AG10803 (cell line): ENCODE results near the gene ZNF613.

Source experiments
- DNase-seq: peaks from one replicate; pipeline ENCODE4 v3.0.0; 2010; ENCODE audit warnings: low read depth
- H3K4me3 ChIP-seq: 2 replicates; pipeline ENCODE4 v1.5.1; 2011; ENCODE audit warnings: mild to moderate bottlenecking, low read length, control low read depth
- CTCF ChIP-seq: conservative IDR thresholded peaks from 2 replicates; pipeline ENCODE4 v1.5.1; 2011; ENCODE audit warnings: mild to moderate bottlenecking, low read length, control low read depth, inconsistent platforms

Gene ZNF613

GRCh38 chr19:51916167-51916566 lies 11.1 kb upstream of the ZNF613 start:
- no peak for TF ChIP-seq CTCF
- no peak overlapping the region for H3K4me3 ChIP-seq
- DNase-seq, result no peak

DNA sequence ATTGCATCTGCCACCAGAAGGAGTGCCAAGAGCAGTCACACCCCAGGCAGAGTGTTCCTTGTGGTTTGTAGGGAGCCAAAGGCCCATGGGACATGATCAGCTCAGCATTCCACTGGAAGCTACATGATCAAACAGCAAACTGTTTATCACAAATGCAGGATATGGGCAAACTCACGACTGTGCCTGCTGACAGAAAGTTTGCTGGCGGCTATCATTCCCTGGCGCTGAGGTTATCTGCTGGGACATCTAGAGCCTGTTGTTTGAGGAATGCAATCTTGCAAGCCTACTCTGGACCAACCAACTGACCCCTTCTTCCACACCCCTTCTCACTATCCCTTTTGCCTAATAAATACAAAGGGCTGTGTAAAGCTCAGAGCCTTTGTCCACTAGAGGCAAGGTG lies 7.7 kb upstream of the ZNF613 start:
- no peak for DNase-seq
- no peak overlapping the region for H3K4me3 ChIP-seq
- no peak for TF ChIP-seq CTCF

GRCh38 chr19:51921949-51922348 lies 5.3 kb upstream of the ZNF613 start:
- DNase-seq, result no peak
- no peak overlapping the region for H3K4me3 ChIP-seq
- no peak for TF ChIP-seq CTCF

DNA sequence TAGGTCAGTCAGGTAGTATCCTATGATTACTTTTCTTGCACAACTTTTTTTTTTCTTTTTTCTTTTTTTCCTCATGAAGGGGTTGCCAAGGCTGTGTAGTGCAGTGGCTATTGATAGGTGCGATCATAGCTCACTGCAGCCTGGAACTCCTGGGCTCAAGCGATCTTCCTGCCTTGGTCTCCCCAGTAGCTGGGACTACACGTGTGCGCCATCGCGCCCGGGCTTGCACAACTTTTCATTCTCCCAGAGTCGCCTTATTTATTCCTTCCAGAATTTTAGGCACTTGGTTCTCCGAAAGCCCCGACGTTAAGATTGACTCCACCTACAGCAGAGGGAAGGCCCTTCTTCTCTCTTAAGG lies 867 bp upstream of the ZNF613 start:
- peak overlapping the region; percentile 88 for H3K4me3 ChIP-seq
- DNase-seq, result no peak
- no peak for TF ChIP-seq CTCF

- no peak for DNase-seq
- peak overlapping the region; percentile 88 for H3K4me3 ChIP-seq
- no peak for TF ChIP-seq CTCF
Observed at GRCh38 chr19:51927859-51928258, 587 bp downstream of the ZNF613 start.

DNA sequence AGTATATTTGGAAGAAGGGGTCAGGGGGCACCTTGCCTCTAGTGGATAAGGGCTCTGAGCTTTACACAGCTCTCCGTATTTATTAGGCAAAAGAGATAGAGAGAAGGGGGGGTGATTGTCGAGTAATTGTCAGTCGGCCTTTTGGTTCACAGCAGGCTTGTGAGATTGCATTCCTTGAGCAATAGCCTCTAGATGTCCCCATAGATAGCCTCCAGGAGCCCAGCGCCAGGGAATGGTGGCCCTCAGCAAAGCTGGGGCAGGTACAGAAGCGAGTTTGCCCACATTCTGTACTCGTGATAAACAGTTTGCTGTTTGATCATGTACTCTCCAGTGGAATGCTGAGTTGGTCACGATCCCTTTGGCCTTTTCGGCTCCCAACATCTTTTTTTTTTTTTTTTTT lies 4.6 kb downstream of the ZNF613 start:
- no peak overlapping the region for H3K4me3 ChIP-seq
- DNase-seq, result no peak
- TF ChIP-seq CTCF, result no peak

GRCh38 chr19:51938936-51939335 lies 11.7 kb downstream of the ZNF613 start:
- H3K4me3 ChIP-seq, result no peak overlapping the region
- no peak for TF ChIP-seq CTCF
- DNase-seq, result no peak
